Skeletal muscle tissue (tissue), 4 donors: Measurements from ENCODE around the gene MUSK. TPM values are rescaled to one million over a fixed set of nuclear protein-coding genes. Genes with fewer than 3 reads are reported as not detected.
"Not testable (repeated sequence)": the region's sequence is repeated elsewhere in the genome, so short reads cannot be mapped to it uniquely, and the experiment has no call there.

Experiments
- H3K27ac ChIP-seq: one replicate; pipeline ENCODE4 v1.7.0; 2013; ENCODE audit warnings: mild to moderate bottlenecking, low read depth, low read length, inconsistent platforms
- H3K27me3 ChIP-seq, 3 donors: one replicate each; pipeline ENCODE4 v1.7.0; 2013; ENCODE audit warnings: low read length in 3 of 3; ENCODE audit not compliant: control insufficient read depth in 3 of 3, insufficient read depth in 3 of 3
- H3K36me3 ChIP-seq, 3 donors: one replicate each; pipeline ENCODE4 v1.7.0; 2013; ENCODE audit warnings: low read length in 3 of 3; ENCODE audit not compliant: control insufficient read depth in 3 of 3, insufficient read depth in 3 of 3
- H3K4me1 ChIP-seq, 3 donors: one replicate each; pipeline ENCODE4 v1.7.0; 2013; ENCODE audit warnings: low read length in 3 of 3, mild to moderate bottlenecking in 3 of 3; ENCODE audit not compliant: control insufficient read depth in 3 of 3, insufficient read depth in 3 of 3
- H3K4me3 ChIP-seq, 3 donors: one replicate each; pipeline ENCODE4 v1.7.0; 2013; ENCODE audit warnings: low read length in 3 of 3
- H3K9ac ChIP-seq, 3 donors: one replicate each; pipeline ENCODE4 v1.7.0; 2013; ENCODE audit warnings: low read length in 3 of 3, mild to moderate bottlenecking in 3 of 3, moderate library complexity in 2 of 3, low read depth in 1 of 3
- H3K9me3 ChIP-seq, 3 donors: one replicate each; pipeline ENCODE4 v1.7.0; 2013; ENCODE audit warnings: low read length in 3 of 3; ENCODE audit not compliant: control insufficient read depth in 3 of 3
- total RNA-seq: library from RNA; depleted of rRNA; stranded (reverse); fragments of >200 nt; gene quantifications from one replicate; pipeline ENCODE4 v1.2.3, GENCODE V29; 2014
- donor health status: Osteomylitis.

Gene MUSK
- total RNA-seq, 1 donor from 2014 or later = 8.4 TPM

GRCh38 chr9:110775724-110776123 is 107.1 kb downstream of the MUSK start:
- H3K36me3 ChIP-seq = no peaks in the 10 kb centered on the region
- H3K27ac ChIP-seq = no peak overlapping the region
- H3K27me3 ChIP-seq = no peaks in the 10 kb centered on the region
- H3K4me1 ChIP-seq = no peaks in the 10 kb centered on the region
- H3K4me3 ChIP-seq = no peak overlapping the region
- no peaks in the 10 kb centered on the region for H3K9me3 ChIP-seq
- no peak overlapping the region for H3K9ac ChIP-seq

DNA sequence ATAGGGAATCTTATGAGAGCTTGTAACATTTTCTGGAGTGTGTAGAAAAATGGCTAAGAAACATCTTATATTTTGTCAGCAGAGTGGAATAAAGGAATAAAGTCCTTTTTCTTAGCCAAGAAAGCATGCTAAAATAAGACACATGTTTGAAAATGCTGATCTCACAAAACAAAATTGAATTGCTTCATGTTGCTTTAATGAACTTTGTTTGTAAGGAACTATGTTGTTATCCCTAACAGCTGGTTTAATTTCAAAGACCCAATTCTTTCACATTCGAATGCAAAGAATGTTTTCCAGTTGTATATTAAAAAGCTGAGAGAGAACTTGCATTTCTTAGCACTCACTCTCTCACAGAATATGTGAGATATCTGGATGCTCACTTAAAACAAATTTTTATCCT is 107.6 kb downstream of the MUSK start:
- H3K9me3 ChIP-seq = no peaks in the 10 kb centered on the region
- no peaks in the 10 kb centered on the region for H3K36me3 ChIP-seq
- no peaks in the 10 kb centered on the region for H3K4me1 ChIP-seq
- no peak overlapping the region for H3K27ac ChIP-seq
- H3K9ac ChIP-seq = no peak overlapping the region
- no peaks in the 10 kb centered on the region for H3K27me3 ChIP-seq
- no peak overlapping the region for H3K4me3 ChIP-seq

DNA sequence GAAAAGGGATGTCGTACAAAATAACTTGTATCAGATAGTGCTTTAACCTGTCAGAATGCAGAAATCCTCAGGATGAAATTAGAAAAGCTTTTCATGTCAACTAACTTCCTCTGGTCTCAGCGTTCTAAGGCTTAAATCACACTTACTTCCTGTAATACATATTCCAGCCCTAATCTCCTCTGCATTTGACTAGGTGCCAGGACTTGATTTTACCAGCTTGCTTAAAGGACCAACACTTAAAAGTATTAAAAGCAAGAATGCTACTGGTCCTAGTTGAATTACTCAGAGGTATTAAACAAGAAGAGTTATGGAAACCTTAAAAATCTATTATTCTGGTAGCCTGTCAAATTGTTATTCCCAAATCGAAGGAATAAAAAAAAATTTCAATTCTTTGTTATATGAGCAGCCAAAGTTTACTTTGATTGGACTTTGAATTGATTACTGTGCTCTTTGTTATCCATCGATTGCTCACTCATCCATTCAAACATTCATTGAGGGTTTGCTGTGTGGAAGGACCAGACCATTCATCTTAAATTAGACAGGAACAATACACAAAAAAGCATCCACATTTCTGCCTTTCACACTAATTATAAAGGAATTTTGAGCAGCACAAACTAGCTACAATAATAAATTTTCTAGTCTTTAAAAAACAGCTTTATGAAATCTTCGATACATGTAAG is 108.7 kb downstream of the MUSK start:
- H3K36me3 ChIP-seq = no peaks in the 10 kb centered on the region
- H3K4me1 ChIP-seq = no peaks in the 10 kb centered on the region
- H3K27me3 ChIP-seq = no peaks in the 10 kb centered on the region
- H3K9ac ChIP-seq = no peak overlapping the region
- H3K27ac ChIP-seq = no peak overlapping the region
- no peaks in the 10 kb centered on the region for H3K9me3 ChIP-seq
- H3K4me3 ChIP-seq = no peak overlapping the region

DNA sequence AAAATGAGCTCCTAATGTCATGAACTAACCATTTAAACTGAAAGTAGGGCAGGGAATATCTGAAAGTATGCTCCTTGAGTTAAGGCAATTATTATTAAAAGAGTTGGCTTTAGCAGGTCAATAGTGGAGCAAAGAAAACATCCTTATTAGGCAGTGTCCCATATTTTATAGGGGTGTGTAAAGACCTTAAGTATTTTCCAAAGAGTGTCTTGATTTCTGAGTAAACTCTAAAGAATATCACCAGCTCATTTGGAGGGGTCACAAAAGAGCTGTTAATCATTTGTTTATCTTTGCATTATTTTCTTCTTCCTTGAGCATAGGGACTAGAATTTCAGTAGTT is 109.3 kb downstream of the MUSK start:
- Histone ChIP-seq H3K4me3 (no peak overlapping the region), H3K9me3 (no peaks in the 10 kb centered on the region), H3K9ac (no peak overlapping the region), H3K36me3 (no peaks in the 10 kb centered on the region), H3K27ac (no peak overlapping the region), H3K27me3 (no peaks in the 10 kb centered on the region), H3K4me1 (no peaks in the 10 kb centered on the region)

DNA sequence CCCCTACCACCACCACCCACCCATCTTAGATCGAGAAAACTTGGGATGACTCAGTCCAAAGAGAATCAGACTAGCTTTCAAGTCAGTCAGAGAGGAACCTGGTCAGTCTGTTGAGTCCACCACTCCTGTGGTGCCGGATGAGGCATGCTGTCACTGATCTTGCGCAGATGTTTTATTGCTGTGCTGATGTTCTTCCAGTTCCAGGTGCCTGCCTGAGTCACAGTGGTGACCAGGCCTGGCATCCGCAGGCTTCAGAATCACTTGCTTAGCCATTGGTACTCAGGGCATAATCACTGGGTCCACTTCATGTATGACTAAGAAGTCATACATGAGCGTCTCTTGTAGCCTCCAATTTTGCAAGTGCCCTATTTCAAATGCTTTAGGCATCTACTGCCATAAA is 114.1 kb downstream of the MUSK start:
- Histone ChIP-seq H3K4me3 (no peak overlapping the region), H3K9ac (no peak overlapping the region), H3K9me3 (no peaks in the 10 kb centered on the region), H3K27ac (no peak overlapping the region), H3K27me3 (no peaks in the 10 kb centered on the region), H3K36me3 (peaks cover 0 to 2% (median 0%) of the 10 kb centered on the region in 3 donors), H3K4me1 (no peaks in the 10 kb centered on the region)

DNA sequence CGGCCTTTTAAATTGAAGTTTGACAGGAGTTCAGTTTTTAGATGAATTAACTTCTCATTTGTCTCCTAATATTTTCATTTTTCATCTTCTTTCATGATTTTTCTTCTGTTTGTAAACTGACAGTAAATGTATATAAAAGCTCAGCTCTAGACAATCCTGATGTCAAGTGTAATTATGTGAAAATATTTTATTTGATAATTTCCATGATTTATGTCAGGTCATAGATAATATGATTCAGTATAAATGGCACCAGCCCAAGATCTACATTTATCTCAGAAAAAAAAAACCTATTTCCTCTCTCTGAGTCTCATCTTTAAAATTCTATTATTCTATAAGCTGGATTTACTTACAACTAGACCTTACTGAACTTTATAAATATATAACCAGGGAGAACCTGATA is 115.7 kb downstream of the MUSK start:
- Histone ChIP-seq H3K27me3 (no peaks in the 10 kb centered on the region), H3K9ac (no peak overlapping the region), H3K36me3 (peaks cover 0 to 2% (median 0%) of the 10 kb centered on the region in 3 donors), H3K4me1 (no peaks in the 10 kb centered on the region), H3K4me3 (no peak overlapping the region), H3K9me3 (no peaks in the 10 kb centered on the region), H3K27ac (no peak overlapping the region)

- Histone ChIP-seq H3K27me3 (no peaks in the 10 kb centered on the region), H3K36me3 (peaks cover 0 to 2% (median 0%) of the 10 kb centered on the region in 3 donors), H3K4me3 (no peak overlapping the region), H3K9me3 (no peaks in the 10 kb centered on the region), H3K9ac (no peak overlapping the region), H3K27ac (no peak overlapping the region), H3K4me1 (no peaks in the 10 kb centered on the region)
Observed at GRCh38 chr9:110785166-110785565, 116.6 kb downstream of the MUSK start.

DNA sequence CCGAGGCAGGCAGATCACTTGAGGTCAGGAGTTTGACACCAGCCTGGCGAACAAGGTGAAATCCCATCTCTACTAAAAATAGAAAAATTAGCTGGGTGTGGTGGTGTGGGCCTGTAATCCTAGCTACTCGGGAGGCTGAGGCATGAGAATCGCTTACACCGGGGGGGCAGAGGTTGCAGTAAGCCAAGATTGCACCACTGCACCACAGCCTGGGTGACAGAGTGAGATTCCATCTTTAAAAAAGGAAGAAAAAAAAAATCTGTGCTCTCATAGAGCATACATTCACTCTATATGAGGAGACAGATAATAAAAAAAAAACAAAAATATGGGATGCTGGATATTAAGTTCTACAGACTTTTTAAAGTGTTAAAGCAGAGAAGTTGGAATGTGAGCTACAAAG is 119.8 kb downstream of the MUSK start:
- H3K27me3 ChIP-seq, H3K4me1 ChIP-seq, H3K9ac ChIP-seq, H3K36me3 ChIP-seq, H3K4me3 ChIP-seq, H3K9me3 ChIP-seq, H3K27ac ChIP-seq: not testable (repeated sequence)

- Histone ChIP-seq H3K9ac (no peak overlapping the region), H3K36me3 (peaks cover 0 to 2% (median 0%) of the 10 kb centered on the region in 3 donors), H3K27me3 (no peaks in the 10 kb centered on the region), H3K4me1 (no peaks in the 10 kb centered on the region), H3K4me3 (no peak overlapping the region), H3K27ac (no peak overlapping the region), H3K9me3 (no peaks in the 10 kb centered on the region)
Observed at GRCh38 chr9:110788871-110789270, 120.3 kb downstream of the MUSK start.

- Histone ChIP-seq H3K9ac (no peak overlapping the region), H3K27me3 (no peaks in the 10 kb centered on the region), H3K9me3 (no peaks in the 10 kb centered on the region), H3K4me3 (no peak overlapping the region), H3K36me3 (no peaks in the 10 kb centered on the region), H3K4me1 (no peaks in the 10 kb centered on the region), H3K27ac (no peak overlapping the region)
Observed at GRCh38 chr9:110797611-110798010, 129.0 kb downstream of the MUSK start.
